A673 (cell line): ENCODE data around the gene FRMD1.

Experiments used
- EZH2 ChIP-seq: fragments of 200-600 bp; sonication (generic); IDR thresholded peaks from 2 replicates; pipeline ENCODE4 v1.6.1; 2017; ENCODE audit warnings: borderline replicate concordance, low read depth, mild to moderate bottlenecking, mixed read lengths, antibody characterized with exemption, low read length; ENCODE audit not compliant: poor library complexity, severe bottlenecking
- TF ChIP-seq, protein P1 (sequence below): fragments of 300-800, 200-600 bp; sonication (generic); conservative IDR thresholded peaks from 2 replicates; pipeline ENCODE4 v1.5.1; 2017; ENCODE audit warnings: low read depth, mild to moderate bottlenecking, antibody characterized with exemption, low read length, moderate library complexity, mixed read lengths

DNA sequence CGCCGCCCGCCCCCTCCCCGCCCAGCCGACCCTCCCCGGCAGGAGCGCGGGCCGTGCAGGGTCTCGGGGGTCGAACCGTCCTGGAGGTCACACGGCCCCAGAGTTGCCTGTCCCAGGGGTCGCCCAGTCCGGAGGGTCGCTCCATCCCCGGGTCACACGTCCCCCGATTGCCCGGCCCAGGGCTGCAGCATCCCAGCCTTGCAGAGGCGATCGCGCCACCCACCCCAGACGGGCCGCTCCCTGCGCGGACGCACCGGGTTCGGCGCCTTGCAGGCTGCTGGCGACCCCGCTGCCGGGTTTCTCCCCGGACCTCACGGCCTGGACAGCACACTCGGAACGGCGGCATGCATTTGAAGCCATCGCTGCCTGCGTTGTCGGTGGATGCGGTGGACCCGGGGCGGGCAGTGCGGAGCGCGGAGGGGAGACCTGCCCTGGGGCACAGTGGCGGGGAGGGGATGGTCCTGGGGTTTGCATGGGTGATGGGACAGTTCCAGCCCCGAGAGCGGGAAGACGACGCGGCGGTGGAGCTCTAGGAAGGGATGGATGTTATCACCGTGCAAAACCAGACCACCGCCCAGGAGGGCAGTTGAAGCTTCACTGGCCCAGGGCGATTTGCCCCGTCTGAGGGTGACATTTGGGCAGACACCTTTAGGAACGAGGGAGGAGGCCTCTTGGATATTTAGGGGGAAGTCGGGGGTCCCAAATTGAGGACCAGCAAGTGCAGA is 22.7 kb upstream of the FRMD1 start:
- TF ChIP-seq, protein P1, sequence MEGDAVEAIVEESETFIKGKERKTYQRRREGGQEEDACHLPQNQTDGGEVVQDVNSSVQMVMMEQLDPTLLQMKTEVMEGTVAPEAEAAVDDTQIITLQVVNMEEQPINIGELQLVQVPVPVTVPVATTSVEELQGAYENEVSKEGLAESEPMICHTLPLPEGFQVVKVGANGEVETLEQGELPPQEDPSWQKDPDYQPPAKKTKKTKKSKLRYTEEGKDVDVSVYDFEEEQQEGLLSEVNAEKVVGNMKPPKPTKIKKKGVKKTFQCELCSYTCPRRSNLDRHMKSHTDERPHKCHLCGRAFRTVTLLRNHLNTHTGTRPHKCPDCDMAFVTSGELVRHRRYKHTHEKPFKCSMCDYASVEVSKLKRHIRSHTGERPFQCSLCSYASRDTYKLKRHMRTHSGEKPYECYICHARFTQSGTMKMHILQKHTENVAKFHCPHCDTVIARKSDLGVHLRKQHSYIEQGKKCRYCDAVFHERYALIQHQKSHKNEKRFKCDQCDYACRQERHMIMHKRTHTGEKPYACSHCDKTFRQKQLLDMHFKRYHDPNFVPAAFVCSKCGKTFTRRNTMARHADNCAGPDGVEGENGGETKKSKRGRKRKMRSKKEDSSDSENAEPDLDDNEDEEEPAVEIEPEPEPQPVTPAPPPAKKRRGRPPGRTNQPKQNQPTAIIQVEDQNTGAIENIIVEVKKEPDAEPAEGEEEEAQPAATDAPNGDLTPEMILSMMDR, result no peak
- TF ChIP-seq EZH2, result no peak
